Activated CD8-positive, alpha-beta memory T cell treated with anti-CD3 and anti-CD28 coated beads, Interleukin-2, amount 50 U/mL, for 4 hours (primary cell): Measurements from ENCODE around the gene SORCS2.

Experiments used
- DNase-seq: peaks from one replicate; pipeline ENCODE4 v3.0.0-alpha.2; 2020

SORCS2 gene

GRCh38 chr4:7727749-7728148 is 535.4 kb downstream of the SORCS2 start:
- DNase-seq = no peak

GRCh38 chr4:7731437-7731836 is 539.1 kb downstream of the SORCS2 start:
- DNase-seq = no peak

- DNase-seq = no peak
These were observed 539.9 kb downstream of the SORCS2 start for GRCh38 chr4:7732263-7732662.

GRCh38 chr4:7733201-7733600 is 540.9 kb downstream of the SORCS2 start:
- no peak for DNase-seq

GRCh38 chr4:7733801-7734650 is 541.7 kb downstream of the SORCS2 start:
- no peak for DNase-seq

GRCh38 chr4:7734651-7735260 is 542.4 kb downstream of the SORCS2 start:
- no peak for DNase-seq

- DNase-seq = no peak
These were observed 543.1 kb downstream of the SORCS2 start for GRCh38 chr4:7735395-7735794.

GRCh38 chr4:7735961-7736360 is 543.6 kb downstream of the SORCS2 start:
- no peak for DNase-seq

GRCh38 chr4:7736436-7737267 is 544.3 kb downstream of the SORCS2 start:
- no peak for DNase-seq

- DNase-seq = no peak
These were observed 544.9 kb downstream of the SORCS2 start for GRCh38 chr4:7737268-7737645.

- no peak for DNase-seq
These were observed 545.6 kb downstream of the SORCS2 start for GRCh38 chr4:7737752-7738457.

GRCh38 chr4:7738458-7739076 is 546.2 kb downstream of the SORCS2 start:
- no peak for DNase-seq

- DNase-seq = no peak
These were observed 547.0 kb downstream of the SORCS2 start for GRCh38 chr4:7739077-7739917.

GRCh38 chr4:7739918-7740865 is 547.9 kb downstream of the SORCS2 start:
- no peak for DNase-seq

- no peak for DNase-seq
These were observed 548.7 kb downstream of the SORCS2 start for GRCh38 chr4:7740866-7741525.

GRCh38 chr4:7741946-7742806 is 549.8 kb downstream of the SORCS2 start:
- no peak for DNase-seq

- no peak for DNase-seq
These were observed 550.5 kb downstream of the SORCS2 start for GRCh38 chr4:7742807-7743280.

- DNase-seq = no peak
These were observed 551.9 kb downstream of the SORCS2 start for GRCh38 chr4:7744142-7744804.
